Adipocyte (in vitro differentiated cells): ENCODE results near the gene TARDBP.
"Not testable (repeated sequence)": the region's sequence is repeated elsewhere in the genome, so short reads cannot be mapped to it uniquely, and the experiment has no call there.

Experiments
- DNase-seq: peaks from one replicate; pipeline ENCODE4 v3.0.0-alpha.2; 2015; ENCODE audit warnings: low read depth
- H3K27me3 ChIP-seq: replicated peaks from 2 replicates; pipeline ENCODE4 v1.7.0; 2013; ENCODE audit warnings: mild to moderate bottlenecking, low read length, moderate library complexity; ENCODE audit not compliant: control insufficient read depth, insufficient read depth
- H3K36me3 ChIP-seq: 2 replicates; pipeline ENCODE4 v1.7.0; 2013; ENCODE audit warnings: low read length, mild to moderate bottlenecking, moderate library complexity; ENCODE audit not compliant: control insufficient read depth, insufficient read depth, severe bottlenecking
- H3K4me1 ChIP-seq: 2 replicates; pipeline ENCODE4 v1.7.0; 2013; ENCODE audit warnings: mild to moderate bottlenecking, low read length, moderate library complexity; ENCODE audit not compliant: control insufficient read depth, insufficient read depth
- H3K4me3 ChIP-seq: 2 replicates; pipeline ENCODE4 v1.7.0; 2013; ENCODE audit warnings: mild to moderate bottlenecking, low read length, moderate library complexity
- H3K9ac ChIP-seq: 2 replicates; pipeline ENCODE4 v1.7.0; 2013; ENCODE audit warnings: mild to moderate bottlenecking, low read length, moderate library complexity
- H3K9me3 ChIP-seq: 2 replicates; pipeline ENCODE4 v1.7.0; 2013; ENCODE audit warnings: mild to moderate bottlenecking, low read length, moderate library complexity; ENCODE audit not compliant: control insufficient read depth

Gene TARDBP

GRCh38 chr1:11064942-11065341, 52.5 kb downstream of the TARDBP start:
- Histone ChIP-seq H3K4me3 (no peak overlapping the region), H3K4me1 (peaks cover 12% of the 10 kb centered on the region), H3K27me3 (no peaks in the 10 kb centered on the region), H3K36me3 (peaks cover 53% of the 10 kb centered on the region), H3K9ac (no peak overlapping the region), H3K9me3 (no peaks in the 10 kb centered on the region)
- DNase-seq: no peak

DNA sequence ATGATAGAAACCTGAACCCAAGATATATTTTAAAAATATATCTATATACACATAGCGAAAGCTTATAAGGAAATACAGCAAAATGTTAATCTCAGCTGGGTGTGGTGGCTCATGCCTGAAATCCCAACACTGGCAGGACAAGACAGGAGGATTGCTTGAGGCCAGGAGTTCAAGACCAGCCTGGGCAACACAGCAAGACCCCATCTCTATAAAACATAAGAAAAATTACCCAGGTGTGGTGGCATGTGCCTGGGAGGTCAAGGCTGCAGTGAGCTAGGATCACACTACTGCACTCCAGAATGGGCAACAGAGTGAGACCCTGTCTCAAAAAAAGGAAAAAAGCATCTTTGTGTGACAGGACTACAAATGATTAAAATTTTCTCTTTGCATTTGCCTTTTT, 53.3 kb downstream of the TARDBP start:
- H3K9ac ChIP-seq: no peak overlapping the region
- no peak overlapping the region for H3K4me3 ChIP-seq
- H3K4me1 ChIP-seq: peaks cover 9% of the 10 kb centered on the region
- no peak for DNase-seq
- H3K27me3 ChIP-seq: no peaks in the 10 kb centered on the region
- no peaks in the 10 kb centered on the region for H3K9me3 ChIP-seq
- peaks cover 62% of the 10 kb centered on the region for H3K36me3 ChIP-seq

DNA sequence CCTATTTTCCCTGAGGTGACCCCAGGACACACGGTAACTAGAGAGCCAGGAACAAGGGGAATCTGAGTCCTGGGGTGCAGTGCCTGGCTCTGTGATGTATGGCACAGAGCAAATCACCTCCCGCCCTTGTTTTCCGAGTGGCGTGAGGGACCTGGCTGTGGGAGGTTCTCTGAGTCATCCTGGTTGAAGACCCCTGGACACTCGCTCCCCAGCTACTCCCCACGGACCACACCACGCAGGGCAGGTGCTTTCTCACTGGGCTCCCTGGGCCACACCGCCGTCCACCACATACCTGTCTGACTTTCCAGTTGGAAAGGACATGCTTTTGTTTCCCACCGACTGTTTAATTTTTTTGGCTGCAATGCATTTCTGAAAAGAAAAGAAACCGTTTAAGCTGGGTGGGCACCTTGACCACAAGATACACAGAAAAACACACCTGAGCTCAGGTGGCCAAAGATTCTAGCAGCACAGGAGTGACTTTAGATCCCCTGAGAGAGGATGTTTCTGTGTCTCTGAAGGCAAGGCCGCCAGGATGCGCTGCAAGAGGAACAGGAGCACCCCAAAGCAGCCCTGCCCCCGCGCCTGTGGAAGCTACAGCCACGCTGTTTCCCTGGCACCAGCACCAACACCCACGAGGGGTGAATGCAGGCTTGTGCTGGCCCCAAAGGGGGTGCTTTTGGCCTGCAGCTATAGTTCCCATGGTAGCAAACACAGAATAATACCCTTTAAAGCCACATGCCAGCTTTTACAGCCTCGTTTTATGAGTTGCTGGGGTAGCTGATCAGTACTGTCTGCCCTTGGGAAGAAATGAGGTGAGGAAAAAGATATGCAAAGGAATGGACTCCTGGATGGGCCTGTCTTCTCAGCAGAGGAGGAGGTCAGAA, 55.5 kb downstream of the TARDBP start:
- Histone ChIP-seq H3K9ac (no peak overlapping the region), H3K4me1 (peaks cover 4% of the 10 kb centered on the region), H3K9me3 (no peaks in the 10 kb centered on the region), H3K27me3 (no peaks in the 10 kb centered on the region), H3K36me3 (peaks cover 83% of the 10 kb centered on the region), H3K4me3 (no peak overlapping the region)
- no peak for DNase-seq

- no peak for DNase-seq
- Histone ChIP-seq H3K9ac (no peak overlapping the region), H3K4me1 (no peaks in the 10 kb centered on the region), H3K9me3 (no peaks in the 10 kb centered on the region), H3K4me3 (no peak overlapping the region), H3K27me3 (no peaks in the 10 kb centered on the region), H3K36me3 (peaks cover 90% of the 10 kb centered on the region)
Measured at GRCh38 chr1:11068600-11069473, 56.4 kb downstream of the TARDBP start.

DNA sequence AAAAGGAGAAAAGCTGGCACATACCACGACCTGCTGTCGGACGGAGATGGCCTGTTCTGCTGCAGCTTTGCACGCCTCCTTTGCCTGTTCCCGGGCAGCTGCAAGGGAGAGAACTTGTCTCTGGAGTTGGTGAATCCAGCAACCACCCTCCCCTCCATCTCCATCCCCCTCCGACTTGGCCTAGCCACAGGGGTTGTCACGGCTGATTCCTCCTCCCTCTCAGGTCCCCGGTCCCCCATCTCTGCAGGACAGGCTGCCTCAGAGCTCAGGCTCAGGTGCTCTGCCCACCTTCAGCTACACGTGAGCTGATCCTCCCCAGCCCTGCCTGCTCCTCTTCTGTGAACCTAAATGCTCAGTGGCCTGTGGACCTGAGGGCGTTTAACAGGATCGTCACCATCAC, 58.4 kb downstream of the TARDBP start:
- no peaks in the 10 kb centered on the region for H3K9me3 ChIP-seq
- peaks cover 95% of the 10 kb centered on the region for H3K36me3 ChIP-seq
- no peak overlapping the region for H3K4me3 ChIP-seq
- H3K4me1 ChIP-seq: no peaks in the 10 kb centered on the region
- H3K27me3 ChIP-seq: no peaks in the 10 kb centered on the region
- no peak overlapping the region for H3K9ac ChIP-seq
- DNase-seq: no peak

GRCh38 chr1:11071463-11072215, 59.2 kb downstream of the TARDBP start:
- Histone ChIP-seq H3K9ac (no peak overlapping the region), H3K9me3 (no peaks in the 10 kb centered on the region), H3K36me3 (peaks cover 95% of the 10 kb centered on the region), H3K4me1 (no peaks in the 10 kb centered on the region), H3K27me3 (no peaks in the 10 kb centered on the region), H3K4me3 (no peak overlapping the region)
- no peak for DNase-seq

- Histone ChIP-seq H3K9ac (no peak overlapping the region), H3K27me3 (no peaks in the 10 kb centered on the region), H3K9me3 (no peaks in the 10 kb centered on the region), H3K4me3 (no peak overlapping the region), H3K4me1 (no peaks in the 10 kb centered on the region), H3K36me3 (peaks cover 98% of the 10 kb centered on the region)
- DNase-seq: no peak
Measured at GRCh38 chr1:11072216-11072917, 59.9 kb downstream of the TARDBP start.

- H3K9me3 ChIP-seq, DNase-seq, H3K4me3 ChIP-seq, H3K4me1 ChIP-seq, H3K9ac ChIP-seq, H3K27me3 ChIP-seq: not testable (repeated sequence)
- H3K36me3 ChIP-seq: peaks cover 90% of the 10 kb centered on the region
Measured at GRCh38 chr1:11073398-11073797, 60.9 kb downstream of the TARDBP start.
